Activated CD4-positive, alpha-beta T cell treated with anti-CD3 and anti-CD28 coated beads, Interleukin-2, amount 50 U/mL, for 4 hours (primary cell): Measurements from ENCODE around the gene PAM16.
A peak's percentile ranks its signal among the peaks of the same experiment; 100 is the strongest.
"Not testable (repeated sequence)": the region's sequence is repeated elsewhere in the genome, so short reads cannot be mapped to it uniquely, and the experiment has no call there.

Experiments
- DNase-seq, 2 experiments: peaks; one replicate each; pipeline ENCODE4 v3.0.0-alpha.2; 2020

PAM16 gene

DNA sequence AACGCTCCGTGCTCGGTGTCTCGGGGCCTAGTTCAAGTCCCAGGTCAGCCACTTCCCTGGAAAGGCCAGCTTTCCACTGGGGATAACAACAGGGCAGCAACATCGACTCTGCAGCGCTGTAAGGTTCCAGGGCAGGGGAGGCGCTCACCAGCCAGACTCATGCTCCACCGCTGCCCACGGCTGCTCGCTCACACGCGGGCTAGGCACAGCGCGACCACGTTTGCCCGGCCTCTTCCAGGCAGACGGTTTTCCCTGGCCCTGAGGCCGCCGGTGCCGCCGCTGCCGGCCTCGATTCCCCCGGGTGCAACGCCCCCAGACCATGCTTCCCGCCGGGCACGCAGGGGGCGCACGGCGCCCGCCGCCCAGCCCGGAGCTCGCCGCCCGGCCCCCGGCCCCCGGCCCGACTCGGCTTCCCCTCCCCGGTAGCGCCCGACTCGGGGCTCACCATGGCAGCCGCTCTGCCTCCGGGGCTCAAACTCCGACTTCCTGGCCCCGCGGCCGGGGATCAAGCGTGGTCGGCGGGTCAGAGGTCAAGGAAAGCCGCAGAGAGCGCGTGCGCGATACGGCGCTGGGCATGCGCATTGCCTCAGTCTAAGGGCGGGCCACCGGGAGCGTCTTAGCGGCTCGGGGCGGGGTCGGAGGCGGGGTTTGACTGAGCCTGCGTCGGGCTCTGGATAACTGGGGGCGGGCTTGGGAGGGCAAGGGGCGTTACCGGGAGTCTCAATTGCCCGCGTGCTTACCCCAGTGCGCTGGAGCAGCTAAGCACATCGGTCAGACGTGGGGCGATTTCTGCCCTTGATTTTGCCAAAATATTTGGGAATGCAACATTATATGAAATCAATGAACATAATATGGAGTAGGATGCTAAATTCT, at the start of gene PAM16:
TSS of gene PAM16 (minus strand) at position 535 of the 873 bp plus-strand sequence. CDS start at position 448, 87 bp downstream.
- peak; percentile 97 to 98 for DNase-seq

DNA sequence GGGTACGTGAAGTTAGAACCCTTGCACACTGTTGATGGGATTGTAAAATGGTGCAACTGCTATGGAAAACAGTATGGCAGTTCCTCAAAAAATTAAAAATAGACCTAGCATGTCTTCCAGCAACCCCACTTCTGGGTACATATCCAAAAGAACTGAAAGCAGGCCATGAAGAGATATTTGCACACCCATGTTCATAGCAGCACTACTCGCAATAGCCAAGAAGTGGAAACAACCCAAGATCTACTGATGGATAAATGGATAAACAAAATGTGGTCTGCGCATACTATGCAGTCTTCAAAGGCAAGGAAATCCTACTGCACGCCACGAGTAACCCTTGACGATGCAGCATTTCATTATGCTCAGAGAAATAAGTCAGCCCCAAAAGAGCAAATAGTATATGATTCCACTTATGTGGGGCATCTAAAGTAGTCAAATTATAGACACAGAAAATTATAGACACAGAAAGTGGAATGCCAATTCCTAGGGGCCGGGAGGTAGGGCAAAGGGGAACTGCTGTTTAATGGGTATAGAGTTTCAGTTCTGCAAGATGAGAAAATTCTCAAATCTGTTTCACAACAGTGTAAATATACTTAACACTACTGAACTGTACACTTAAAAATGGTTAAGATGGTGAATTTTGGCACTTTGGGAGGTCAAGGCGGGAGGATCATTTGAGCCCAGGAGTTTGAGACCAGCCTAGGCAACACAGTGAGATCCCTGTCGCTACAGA, 48.0 kb upstream of the PAM16 start:
- DNase-seq = no peak

DNA sequence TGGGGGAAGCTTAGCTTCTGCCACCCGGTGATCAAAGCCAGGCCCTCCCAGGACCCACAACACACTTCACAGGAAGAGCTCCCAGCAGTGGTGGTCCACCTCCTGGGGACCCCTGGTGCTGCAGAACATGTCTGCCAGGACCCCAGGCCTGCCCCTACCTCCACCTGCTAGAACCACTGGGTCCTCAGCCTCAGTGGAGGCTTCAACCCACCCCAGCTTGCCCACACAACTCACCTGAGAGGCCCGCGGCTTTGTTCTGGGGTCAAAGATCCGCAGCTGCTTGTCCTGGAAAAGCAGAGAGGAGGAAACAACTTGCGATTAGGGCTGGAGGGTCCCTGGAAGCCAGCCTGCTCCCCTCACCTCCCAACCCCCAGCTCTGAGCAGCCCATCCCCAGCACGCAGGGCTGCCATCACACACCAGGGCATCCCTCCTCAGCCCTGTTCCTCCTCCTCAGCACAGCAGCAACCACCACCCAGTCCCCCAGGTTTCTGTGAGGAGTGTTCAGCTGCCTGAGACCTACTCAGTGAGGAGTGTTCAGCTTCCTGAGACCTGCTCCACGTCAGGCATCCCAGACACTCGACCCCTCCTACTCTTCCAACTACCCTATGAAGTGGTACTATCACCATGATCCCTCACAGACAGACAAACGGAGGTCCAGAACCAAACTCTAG, 44.1 kb upstream of the PAM16 start:
- DNase-seq = no peak

DNA sequence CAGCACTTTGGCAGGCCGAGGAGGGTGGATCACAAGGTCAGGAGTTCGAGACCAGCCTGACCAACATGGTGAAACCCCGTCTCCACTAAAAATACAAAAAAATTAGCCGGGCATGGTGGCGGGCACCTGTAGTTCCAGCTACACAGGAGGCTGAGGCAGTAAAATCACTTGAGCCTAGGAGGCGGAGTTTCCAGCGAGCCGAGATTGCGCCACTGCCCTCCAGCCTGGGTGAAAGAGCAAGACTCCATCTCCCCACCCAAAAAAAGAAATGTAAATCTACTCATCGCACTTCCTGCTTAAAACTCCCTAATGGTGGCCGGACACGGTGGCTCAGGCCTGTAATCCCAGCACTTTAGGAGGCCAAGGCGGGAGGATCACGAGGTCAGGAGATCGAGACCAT, 42.7 kb upstream of the PAM16 start:
- not testable (repeated sequence) for DNase-seq

DNA sequence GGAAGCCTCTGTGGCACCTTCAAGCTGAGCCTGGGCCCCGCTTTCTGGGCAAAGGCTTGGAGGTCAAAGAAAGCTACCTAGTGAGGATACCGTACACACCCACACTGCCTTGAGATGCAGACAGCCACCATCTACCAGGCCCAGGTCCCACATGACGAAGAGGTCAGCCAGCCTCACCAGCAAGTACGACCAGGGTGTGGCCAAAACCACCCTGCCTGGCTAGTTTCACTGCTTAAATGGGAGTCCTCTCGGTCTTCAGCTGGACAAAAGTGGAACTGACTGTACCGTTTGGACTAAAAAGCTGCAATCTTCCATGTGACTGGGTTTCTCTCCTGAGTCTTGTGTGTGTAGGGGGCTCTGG, 42.1 kb upstream of the PAM16 start:
- no peak for DNase-seq

DNA sequence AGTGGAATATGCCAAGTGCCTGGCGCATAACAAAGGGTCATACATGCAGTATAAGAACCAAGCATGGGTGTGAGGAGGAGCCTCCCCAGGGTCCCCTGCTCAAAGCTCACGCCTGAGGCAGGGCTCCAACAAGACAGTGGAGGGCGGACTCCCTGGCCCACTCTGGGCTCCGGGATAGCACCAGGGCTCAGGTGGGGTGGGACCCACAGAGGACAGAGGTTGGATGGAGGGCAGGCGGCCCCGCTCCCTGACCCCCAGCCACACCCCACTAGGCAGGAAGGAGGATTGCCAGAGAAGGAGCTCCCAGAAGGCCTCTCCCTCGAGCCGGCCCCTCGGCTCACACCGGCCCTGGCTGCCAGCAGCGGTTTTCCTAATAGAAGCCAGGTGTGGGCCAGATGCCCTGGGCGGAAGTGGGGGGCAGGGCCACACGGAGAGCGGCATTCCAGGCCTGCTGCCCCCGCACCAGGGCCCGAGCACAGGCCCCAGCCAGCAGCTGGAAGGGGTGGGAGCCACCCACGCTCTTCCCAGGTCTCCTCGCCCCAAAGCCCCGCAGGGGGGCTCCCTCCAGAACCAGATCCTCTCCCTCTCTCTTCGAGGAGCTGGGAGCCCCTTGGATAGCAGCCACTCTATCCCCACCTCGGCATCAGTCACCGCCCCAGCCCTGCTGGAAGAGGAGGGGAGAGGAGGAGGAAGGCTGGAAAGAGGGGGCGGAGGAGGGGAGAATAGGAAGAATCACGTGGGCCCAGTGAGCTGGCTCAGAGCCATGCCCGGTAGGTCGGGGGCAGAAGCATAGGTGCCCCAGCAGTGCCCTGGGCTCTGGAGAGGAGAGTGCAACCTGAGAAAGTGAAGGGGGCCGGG, 41.5 kb upstream of the PAM16 start:
- DNase-seq = no peak

DNA sequence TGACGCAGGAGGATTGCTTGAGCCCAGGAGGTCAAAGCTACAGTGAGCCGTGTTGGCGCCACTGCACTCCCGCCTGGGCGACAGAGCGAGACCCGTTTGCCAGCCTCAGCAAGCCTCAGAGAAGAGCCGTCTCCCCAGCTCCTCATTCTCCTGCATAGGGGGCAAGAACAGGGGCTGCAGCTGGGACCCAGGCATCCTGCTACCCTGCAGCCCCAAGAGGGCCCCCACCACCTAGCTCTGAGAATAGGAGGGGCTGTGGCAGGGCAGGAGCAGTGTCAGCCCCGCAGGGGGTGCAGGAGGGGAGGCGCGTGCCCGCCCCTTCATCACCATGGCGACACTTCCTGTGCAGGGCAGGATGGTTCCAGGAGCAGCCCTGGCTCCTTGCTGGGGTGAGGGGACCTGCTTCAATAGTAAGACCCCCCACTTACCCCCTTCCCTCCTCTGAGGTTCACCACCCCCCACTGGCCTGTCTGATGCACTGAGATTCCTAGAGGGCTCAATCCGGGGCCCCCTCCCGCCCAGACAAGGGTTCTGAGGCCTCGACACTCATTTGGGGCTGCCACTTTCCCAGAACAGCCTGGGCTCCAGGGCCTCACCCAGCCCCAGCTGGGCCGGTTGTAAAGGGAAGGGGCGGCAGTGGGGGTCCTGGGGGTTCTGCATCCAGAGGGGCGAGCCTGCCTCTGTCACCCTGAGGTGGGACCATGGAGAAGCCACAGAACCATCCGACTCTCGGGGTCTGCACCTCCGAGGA, 40.7 kb upstream of the PAM16 start:
- DNase-seq = no peak

DNA sequence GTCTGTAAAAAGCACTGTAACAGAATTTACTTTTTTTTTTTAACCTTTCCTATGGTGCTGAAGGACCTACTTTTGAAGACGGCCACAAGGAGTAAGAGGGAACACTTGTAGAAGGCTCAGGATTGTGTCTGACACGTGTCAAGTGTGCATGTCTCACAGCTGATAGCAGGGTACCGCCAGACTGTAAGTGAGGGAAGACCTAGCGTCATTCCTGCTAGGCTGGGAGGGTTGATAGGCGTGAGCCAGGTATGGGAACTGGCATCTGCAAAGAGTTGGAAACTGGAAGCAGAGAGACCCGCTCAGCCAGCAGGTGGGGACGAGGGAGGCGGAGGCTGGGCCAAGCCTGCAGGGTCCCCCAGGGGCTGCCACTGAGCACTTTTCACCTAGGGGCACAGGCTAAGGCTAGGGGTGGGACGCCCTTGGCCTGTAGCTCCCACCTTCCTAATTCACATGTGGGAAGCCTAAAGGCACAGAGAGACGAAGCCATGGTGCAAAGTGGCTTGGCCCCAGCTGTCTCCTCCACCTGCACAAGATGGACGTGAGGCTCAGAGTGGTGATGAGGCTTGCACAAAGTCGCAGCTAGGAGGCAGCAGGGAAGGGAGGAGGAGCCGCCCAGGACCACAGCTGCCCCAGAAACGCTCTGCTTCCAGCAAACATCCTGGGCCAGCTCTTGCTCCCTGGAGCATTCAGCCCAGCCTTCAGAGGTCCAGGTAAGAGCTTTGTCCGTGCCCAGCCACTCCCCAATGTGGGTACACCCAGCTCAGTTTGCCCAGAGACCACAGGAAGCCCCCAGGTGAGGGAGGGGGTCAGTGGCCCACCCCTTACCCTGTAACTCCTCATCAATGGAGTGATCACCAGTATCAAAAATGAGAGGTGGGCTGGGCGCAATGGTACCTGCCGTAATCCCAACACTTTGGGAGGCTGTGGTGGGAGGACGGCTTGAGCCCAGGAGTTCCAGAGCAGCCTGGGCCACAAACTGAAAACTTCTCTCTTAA, 39.4 kb upstream of the PAM16 start:
- DNase-seq = no peak

DNA sequence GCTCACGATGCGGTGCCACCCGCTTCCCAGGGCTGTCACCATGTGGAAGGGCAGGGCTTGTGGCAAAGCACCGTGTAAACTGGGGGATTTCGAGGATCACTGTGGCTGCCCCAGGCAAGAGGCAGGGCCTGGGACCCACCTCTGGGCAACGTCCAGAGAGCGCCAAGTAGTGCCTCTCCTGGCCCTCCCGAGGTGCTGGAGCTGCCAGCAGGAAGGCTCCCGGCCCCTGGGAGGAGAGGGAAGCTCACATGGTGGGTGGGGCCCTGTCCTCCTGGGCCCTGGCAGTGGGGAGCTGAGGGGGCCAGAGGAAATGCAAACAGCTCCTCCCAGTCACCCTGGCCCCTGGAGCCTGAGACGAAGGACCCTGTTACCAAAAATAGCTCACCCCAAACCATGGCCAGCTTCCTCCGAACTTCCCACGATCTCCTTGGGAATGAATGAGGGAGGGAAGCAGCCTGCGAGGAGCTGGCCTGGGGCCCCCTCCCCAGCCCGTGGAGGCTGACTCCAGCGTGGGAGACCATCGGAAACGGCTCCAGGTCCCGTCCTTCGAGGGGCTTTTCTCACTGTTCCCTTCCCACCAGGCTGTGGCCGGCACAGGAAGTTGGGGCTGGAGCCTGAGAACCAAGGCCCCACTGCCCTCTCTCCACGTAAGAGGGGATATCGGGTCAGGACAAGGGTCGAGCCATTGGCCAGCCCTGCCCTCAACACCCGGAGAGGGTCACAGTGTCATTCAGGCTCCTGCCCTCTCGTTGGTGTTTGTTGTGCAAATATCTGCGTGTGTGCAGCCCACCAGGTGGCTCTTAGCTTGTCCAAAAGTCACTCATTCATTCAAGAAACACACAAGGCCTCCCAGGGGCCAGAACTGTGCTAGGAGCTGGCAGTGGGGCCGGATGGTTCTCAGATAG, 38.2 kb upstream of the PAM16 start:
- no peak for DNase-seq

DNA sequence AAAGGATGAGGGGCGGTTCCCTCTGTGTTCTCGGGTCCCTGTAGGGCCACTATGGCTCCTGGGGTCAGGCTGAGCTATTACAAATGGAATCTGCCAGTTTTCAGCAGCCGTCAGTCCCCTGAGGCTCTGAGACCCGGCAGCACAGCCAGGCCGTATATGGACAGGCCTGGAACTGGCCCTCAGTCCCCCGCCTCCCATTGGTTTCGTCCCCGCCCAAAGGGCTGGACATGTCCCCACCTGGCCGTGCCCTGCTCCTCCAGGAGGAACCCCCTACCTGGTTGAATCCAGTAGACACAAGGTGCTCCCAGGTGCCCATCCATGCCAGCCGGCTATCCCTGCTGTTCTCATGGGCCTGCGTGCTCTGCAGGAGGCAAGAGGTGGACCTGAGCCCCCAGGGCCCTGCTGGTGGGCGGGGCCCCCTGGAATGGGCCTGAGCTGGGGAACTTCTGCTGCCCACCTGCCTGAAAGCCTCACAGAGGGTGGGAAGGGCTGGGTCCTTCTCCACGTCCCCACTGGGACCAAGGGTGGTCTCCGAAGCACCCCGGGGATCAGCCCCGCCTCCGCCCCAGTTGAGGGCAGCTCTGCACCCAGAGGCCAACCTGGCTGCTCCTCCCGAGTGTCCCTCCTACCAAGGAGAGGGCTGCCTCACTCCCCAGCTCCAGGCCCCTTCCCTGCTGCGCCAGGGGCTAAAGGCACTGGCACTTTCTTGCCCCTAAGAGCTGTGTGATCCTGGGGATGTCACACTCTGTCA, 37.3 kb upstream of the PAM16 start:
- DNase-seq = no peak

DNA sequence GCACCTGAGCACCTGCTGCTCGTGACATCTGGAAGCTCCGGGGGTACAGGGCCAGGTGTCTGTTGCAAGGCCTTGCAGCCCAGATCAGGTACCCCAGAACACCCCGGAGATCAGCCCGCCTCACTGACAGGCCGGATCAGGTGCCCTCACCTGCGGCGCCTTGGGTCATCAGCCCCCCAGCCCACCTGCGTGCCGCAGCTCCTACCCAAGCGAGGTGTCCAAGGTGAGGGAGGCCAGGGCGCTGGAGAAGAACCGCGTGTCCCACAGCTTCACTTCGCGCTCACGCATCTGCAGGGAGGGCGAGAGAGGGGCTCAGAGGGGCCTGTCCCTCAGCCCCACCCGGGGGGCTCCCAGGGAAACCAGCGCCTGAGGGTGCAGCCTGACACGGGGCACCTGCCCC, 36.7 kb upstream of the PAM16 start:
- DNase-seq = no peak

DNA sequence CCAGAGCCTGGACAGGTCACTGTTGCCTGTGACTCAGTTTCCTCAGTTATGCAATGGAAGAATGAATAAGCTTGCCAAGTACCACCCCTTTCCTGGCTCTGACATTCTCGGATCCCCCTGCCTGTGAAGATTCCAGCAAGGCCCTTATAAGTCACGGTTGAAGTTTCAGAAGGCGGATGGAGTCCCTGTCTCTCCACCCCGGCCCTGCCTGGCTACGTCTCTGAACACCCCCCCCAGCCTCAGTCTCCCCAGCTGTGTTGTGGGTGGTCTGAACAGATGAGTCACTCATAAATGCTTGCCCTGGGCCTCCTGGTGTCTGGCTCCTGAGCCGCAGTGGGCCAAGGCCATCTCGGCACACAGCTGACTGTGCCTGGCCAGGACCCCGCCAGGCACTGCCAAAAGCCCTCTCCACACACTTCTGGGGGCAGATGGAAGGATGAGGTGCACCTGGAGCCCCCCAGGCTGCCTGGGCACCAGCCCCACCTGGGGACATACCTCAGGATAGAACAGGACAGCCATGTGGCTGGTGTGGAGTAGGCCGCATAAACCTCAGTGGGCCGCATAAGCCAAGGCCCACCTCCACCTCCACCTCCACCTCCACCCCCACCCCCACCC, 35.9 kb upstream of the PAM16 start:
- no peak for DNase-seq

DNA sequence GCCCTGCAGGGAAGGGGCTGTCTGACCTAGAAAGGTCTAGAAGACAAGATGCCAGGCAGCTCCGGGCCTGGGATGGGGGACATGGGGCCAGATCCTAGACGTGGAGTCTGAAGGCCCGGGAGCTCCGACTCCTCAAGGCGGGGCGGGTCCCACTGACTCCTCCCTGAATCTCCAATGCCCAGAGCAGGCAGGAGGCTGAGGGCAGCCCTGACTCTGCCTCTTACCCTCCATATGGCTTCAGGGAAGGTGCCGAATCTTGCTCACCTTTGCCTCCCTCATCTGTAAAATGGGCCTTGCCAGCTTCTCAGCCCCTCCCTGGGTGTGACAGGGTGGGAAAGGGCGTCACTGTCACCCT, 35.3 kb upstream of the PAM16 start:
- DNase-seq = no peak

DNA sequence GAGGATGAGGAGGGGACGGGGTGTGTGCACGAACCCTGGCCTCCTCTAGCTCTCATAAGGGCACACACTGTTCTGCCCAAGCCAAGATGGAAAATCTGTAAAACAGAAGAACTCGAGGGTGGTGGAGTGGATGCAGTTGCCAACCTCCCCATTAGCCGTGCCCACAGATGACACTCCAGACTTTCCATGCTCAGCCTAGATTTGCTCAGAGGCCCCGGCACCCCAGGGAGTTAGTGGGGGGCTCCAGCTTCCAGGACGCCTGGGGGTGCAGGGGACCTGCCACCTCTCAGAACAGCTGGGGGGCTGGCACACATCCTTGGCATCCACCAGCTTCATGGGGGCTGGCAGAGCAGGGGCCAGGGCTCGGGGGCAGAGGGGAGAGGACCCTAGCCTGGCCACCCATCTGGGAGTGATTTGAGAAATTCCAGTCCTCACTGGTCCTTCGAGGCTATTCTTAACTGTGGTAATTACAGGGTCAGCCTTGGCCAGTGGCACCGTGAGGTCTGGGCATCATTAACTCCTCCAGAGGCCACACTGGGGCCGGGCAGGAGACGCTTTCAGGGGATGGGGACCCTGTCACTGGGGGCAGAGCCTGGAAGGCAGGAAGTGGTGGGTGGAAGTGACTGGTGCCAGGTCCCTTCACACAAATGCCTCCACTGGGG, 34.8 kb upstream of the PAM16 start:
- DNase-seq = no peak

DNA sequence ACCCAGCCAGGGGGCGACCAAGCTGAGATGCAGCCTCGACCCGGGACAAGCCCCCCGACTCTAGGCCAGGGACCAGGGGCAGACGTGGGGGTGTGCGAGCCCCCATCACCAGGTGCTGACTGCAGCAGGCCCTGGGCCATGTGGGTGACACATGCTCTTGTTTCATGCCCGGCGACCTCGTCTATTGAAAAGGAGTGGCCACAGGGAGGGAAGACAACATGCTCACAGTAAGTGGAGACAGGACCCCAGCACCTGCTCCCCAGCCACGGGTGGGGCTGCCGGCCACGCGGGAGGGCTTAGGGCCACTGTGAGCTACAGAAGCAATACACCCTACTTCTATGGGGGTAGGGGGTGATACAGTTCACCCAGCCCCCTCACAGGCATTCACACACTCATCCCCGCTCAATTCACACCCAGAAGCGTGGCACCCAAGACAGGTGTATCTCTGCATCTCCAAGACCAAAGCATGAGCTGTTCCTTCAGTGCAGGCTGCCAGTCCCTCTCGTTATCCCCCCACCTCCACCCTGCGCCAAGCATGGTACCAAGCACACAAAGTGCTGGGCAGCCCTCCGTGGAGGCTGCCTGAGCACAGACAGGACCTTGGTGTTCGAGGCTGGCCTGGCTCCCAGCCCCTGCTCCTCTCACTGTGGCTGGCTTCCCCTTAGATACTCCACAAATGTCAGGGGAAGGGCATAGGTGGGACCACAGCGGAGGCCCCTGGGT, 34.1 kb upstream of the PAM16 start:
- DNase-seq = no peak

DNA sequence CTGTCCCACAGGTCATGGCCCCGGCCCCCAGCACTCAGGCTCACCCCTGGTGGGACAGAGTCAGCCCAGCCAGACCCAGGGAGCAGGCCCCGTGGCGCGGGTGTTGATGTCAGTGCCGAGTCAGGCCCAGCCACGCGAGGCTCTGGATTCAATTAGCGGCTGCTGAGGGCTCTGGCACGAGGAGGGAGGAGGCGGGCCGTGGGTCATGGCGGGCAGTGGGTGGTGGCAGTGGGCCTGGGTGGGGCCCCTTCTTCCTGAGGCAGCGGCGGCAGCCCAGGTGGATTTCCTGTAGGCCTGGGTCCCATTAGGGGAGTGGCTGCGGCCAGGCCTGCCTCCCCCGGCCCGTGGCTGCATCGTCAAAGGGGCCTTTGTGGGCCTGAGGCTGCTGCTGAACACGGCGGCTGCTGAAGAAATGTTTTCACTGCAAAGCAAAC, 33.4 kb upstream of the PAM16 start:
- DNase-seq = no peak
